Measurements from ENCODE around the gene SLC24A3.

- no peak for TF ChIP-seq CTCF (IDR thresholded peaks at IDR 0.05)
- no peak for TF ChIP-seq POLR2A (IDR thresholded peaks at IDR 0.05)
Observed at GRCh38 chr20:19565736-19566135, 353.3 kb downstream of the SLC24A3 start.
